Ascending aorta (tissue), 2 donors: ENCODE results near the gene ADIPOR2. TPM values are rescaled to one million over a fixed set of nuclear protein-coding genes. Genes with fewer than 3 reads are reported as not detected.
A peak's percentile ranks its signal among the peaks of the same experiment; 100 is the strongest.
"Not testable (repeated sequence)": the region's sequence is repeated elsewhere in the genome, so short reads cannot be mapped to it uniquely, and the experiment has no call there.

ENCODE experiments used
- DNase-seq, 2 donors: peaks; one replicate each; pipeline ENCODE4 v3.0.0-alpha.2; 2019; ENCODE audit warnings: low spot score in 2 of 2
- H3K27ac ChIP-seq, 2 donors: fragments of 200-600 bp; sonication (generic); one replicate each; pipeline ENCODE4 v1.5.1; 2016 to 2017; ENCODE audit warnings: mild to moderate bottlenecking in 1 of 2
- H3K27me3 ChIP-seq: fragments of 200-600 bp; sonication (generic); one replicate; pipeline ENCODE4 v1.5.1; 2017
- H3K36me3 ChIP-seq, 2 donors: fragments of 200-600 bp; sonication (generic); one replicate each; pipeline ENCODE4 v1.5.1; 2016
- H3K4me1 ChIP-seq, 2 donors: fragments of 200-600 bp; sonication (generic); one replicate each; pipeline ENCODE4 v1.5.1; 2016 to 2017; ENCODE audit warnings: mild to moderate bottlenecking in 1 of 2
- H3K4me3 ChIP-seq, 2 donors: fragments of 200-600 bp; sonication (generic); one replicate each; pipeline ENCODE4 v1.5.1; 2016 to 2017; ENCODE audit warnings: mild to moderate bottlenecking in 1 of 2
- H3K9me3 ChIP-seq, 2 donors: fragments of 200-600 bp; sonication (generic); one replicate each; pipeline ENCODE4 v1.5.1; 2016
- CTCF ChIP-seq, 3 experiments: fragments of 200-600 bp in 2 of 3; fragments of 450-650 bp in 1 of 3; sonication (generic) in 2 of 3; IDR thresholded peaks; one replicate each; pipeline ENCODE4 v1.5.1; 2016 to 2019; ENCODE audit warnings: antibody characterized with exemption in 3 of 3, mild to moderate bottlenecking in 1 of 3, moderate library complexity in 1 of 3
- intact Hi-C: fragments of 100-400 bp; cut with DNase I; formaldehyde crosslinking; loops from one replicate; pipeline ENCODE4 v1.15.1; 2023
- total RNA-seq: library from RNA; depleted of rRNA; stranded (reverse); fragments of >200 nt; gene quantifications from one replicate; pipeline ENCODE4 v1.1.0, GENCODE V29; 2016

The ADIPOR2 gene
- total RNA-seq, 1 donor from 2014 or later = 25.7 TPM

DNA sequence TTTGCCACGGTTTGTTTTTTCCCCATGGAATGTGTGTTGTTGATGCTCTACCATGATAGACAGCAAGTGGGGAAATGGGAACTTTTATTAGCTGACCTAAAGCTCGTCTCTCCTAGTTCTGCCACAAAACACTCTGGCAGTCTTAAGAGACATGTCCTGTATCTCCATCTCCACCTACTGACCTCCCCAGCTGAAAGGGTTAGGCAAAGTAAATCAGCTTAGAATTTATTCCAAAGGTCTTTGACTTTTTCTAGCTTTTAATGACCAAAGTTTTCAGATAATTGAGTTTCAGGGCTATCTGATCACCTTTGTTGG lies 9.4 kb upstream of the ADIPOR2 start:
- H3K36me3 ChIP-seq = no peaks in the 10 kb centered on the region
- peaks cover 0 to 21% of the 10 kb centered on the region in 2 donors for H3K4me1 ChIP-seq
- no peak for TF ChIP-seq CTCF (IDR thresholded peaks at IDR 0.05)
- peak overlapping the region; percentile 69 to 71 for H3K27ac ChIP-seq
- DNase-seq = no peak
- H3K27me3 ChIP-seq = no peaks in the 10 kb centered on the region
- intact Hi-C loops = no loop called here
- no peak overlapping the region for H3K4me3 ChIP-seq
- H3K9me3 ChIP-seq = no peaks in the 10 kb centered on the region

GRCh38 chr12:1688086-1688710 lies 2.7 kb upstream of the ADIPOR2 start:
- Histone ChIP-seq H3K27ac (no peak overlapping the region), H3K36me3 (no peaks in the 10 kb centered on the region), H3K4me3 (no peak overlapping the region), H3K4me1 (peaks cover 0 to 14% of the 10 kb centered on the region in 2 donors), H3K27me3 (no peaks in the 10 kb centered on the region), H3K9me3 (no peaks in the 10 kb centered on the region)
- intact Hi-C loops = no loop called here
- no peak for DNase-seq
- no peak for TF ChIP-seq CTCF (IDR thresholded peaks at IDR 0.05)

- intact Hi-C loops = no loop called here
- Histone ChIP-seq H3K4me3 (peak overlapping the region; percentile 86 to 95), H3K27me3 (no peaks in the 10 kb centered on the region), H3K27ac (peak overlapping the region; percentile 88 to 95), H3K36me3 (no peaks in the 10 kb centered on the region), H3K4me1 (peaks cover 0 to 13% of the 10 kb centered on the region in 2 donors), H3K9me3 (no peaks in the 10 kb centered on the region)
- DNase-seq = peak in 1 of 2 donors; percentile 70
- TF ChIP-seq CTCF (IDR thresholded peaks at IDR 0.05) = no peak
Observed at GRCh38 chr12:1691123-1692007, 495 bp downstream of the ADIPOR2 start.

GRCh38 chr12:1692226-1692625 lies 1.4 kb downstream of the ADIPOR2 start:
- Histone ChIP-seq H3K9me3 (no peaks in the 10 kb centered on the region), H3K36me3 (no peaks in the 10 kb centered on the region), H3K4me1 (peaks cover 0 to 13% of the 10 kb centered on the region in 2 donors), H3K4me3 (peak overlapping the region; percentile 86 to 95), H3K27ac (no peak overlapping the region), H3K27me3 (no peaks in the 10 kb centered on the region)
- intact Hi-C loops = no loop called here
- TF ChIP-seq CTCF (IDR thresholded peaks at IDR 0.05) = no peak
- no peak for DNase-seq

- H3K9me3 ChIP-seq = no peaks in the 10 kb centered on the region
- H3K36me3 ChIP-seq = no peaks in the 10 kb centered on the region
- peak overlapping the region in 1 of 2 donors; percentile 0 for H3K4me3 ChIP-seq
- no peak overlapping the region for H3K27ac ChIP-seq
- TF ChIP-seq CTCF (IDR thresholded peaks at IDR 0.05) = no peak
- peaks cover 0 to 13% of the 10 kb centered on the region in 2 donors for H3K4me1 ChIP-seq
- intact Hi-C loops = no loop called here
- no peak for DNase-seq
- no peaks in the 10 kb centered on the region for H3K27me3 ChIP-seq
Observed at GRCh38 chr12:1692895-1693610, 2.2 kb downstream of the ADIPOR2 start.

GRCh38 chr12:1695097-1695496 lies 4.2 kb downstream of the ADIPOR2 start:
- H3K27ac ChIP-seq, H3K4me1 ChIP-seq, intact Hi-C loops, DNase-seq, H3K9me3 ChIP-seq, H3K27me3 ChIP-seq, H3K4me3 ChIP-seq, H3K36me3 ChIP-seq: not testable (repeated sequence)
